HEK293T (cell line): ENCODE results near the gene PADI4.

Experiments
- CTCF ChIA-PET: fragments of 350-600 bp; formaldehyde crosslinking; extraction: SDS; loops from one replicate; lab custom pipeline; 2021; ENCODE audit warnings: antibody characterized with exemption, inconsistent platforms; lab: Yijun Ruan, JAX
- POLR2A ChIA-PET: fragments of 350-600 bp; formaldehyde crosslinking; extraction: SDS; loops from one replicate; lab custom pipeline; 2020; ENCODE audit warnings: antibody characterized with exemption, inconsistent platforms; lab: Yijun Ruan, JAX
- DNase-seq: peaks from one replicate; pipeline ENCODE4 v3.0.0; 2012; ENCODE audit warnings: mixed read lengths; ENCODE audit errors: extremely low spot score
- ARNT ChIP-seq: fragments of 450-650 bp; IDR thresholded peaks from 2 replicates; pipeline ENCODE4 v1.6.1; 2017; ENCODE audit warnings: mild to moderate bottlenecking
- BHLHE40 ChIP-seq: fragments of 450-650 bp; IDR thresholded peaks from 2 replicates; pipeline ENCODE4 v1.6.1; 2016; ENCODE audit warnings: mild to moderate bottlenecking, moderate library complexity, borderline replicate concordance
- CTBP1 ChIP-seq: fragments of 450-650 bp; IDR thresholded peaks from 2 replicates; pipeline ENCODE4 v1.6.1; 2016; ENCODE audit warnings: borderline replicate concordance
- ELF4 ChIP-seq: fragments of 450-650 bp; IDR thresholded peaks from 2 replicates; pipeline ENCODE4 v1.6.1; 2017; ENCODE audit warnings: antibody characterized with exemption
- FOXA1 ChIP-seq: fragments of 450-650 bp; IDR thresholded peaks from 2 replicates; pipeline ENCODE4 v1.6.1; 2016; ENCODE audit warnings: mild to moderate bottlenecking
- FOXK2 ChIP-seq: fragments of 450-650 bp; IDR thresholded peaks from 2 replicates; pipeline ENCODE4 v1.6.1; 2016; ENCODE audit warnings: mild to moderate bottlenecking
- FOXM1 ChIP-seq: fragments of 450-650 bp; IDR thresholded peaks from 2 replicates; pipeline ENCODE4 v1.6.1; 2017; ENCODE audit warnings: mild to moderate bottlenecking, borderline replicate concordance
- HDGF ChIP-seq: fragments of 450-650 bp; IDR thresholded peaks from 2 replicates; pipeline ENCODE4 v1.6.1; 2017; ENCODE audit warnings: antibody characterized with exemption, borderline replicate concordance
- L3MBTL2 ChIP-seq: fragments of 450-650 bp; conservative IDR thresholded peaks from 2 replicates; pipeline ENCODE4 v1.6.1; 2016; ENCODE audit warnings: mild to moderate bottlenecking
- LEF1 ChIP-seq: fragments of 450-650 bp; IDR thresholded peaks from 2 replicates; pipeline ENCODE4 v1.6.1; 2017; ENCODE audit warnings: mild to moderate bottlenecking, borderline replicate concordance
- NFRKB ChIP-seq: fragments of 450-650 bp; IDR thresholded peaks from 2 replicates; pipeline ENCODE4 v1.6.1; 2016; ENCODE audit warnings: mild to moderate bottlenecking, moderate library complexity
- SP1 ChIP-seq: fragments of 450-650 bp; IDR thresholded peaks from 2 replicates; pipeline ENCODE4 v1.6.1; 2017
- SUZ12 ChIP-seq: fragments of 450-650 bp; IDR thresholded peaks from 2 replicates; pipeline ENCODE4 v1.6.1; 2016; ENCODE audit warnings: mild to moderate bottlenecking
- TARDBP ChIP-seq: fragments of 450-650 bp; IDR thresholded peaks from 2 replicates; pipeline ENCODE4 v1.6.1; 2016
- ZNF384 ChIP-seq: fragments of 450-650 bp; IDR thresholded peaks from 2 replicates; pipeline ENCODE4 v1.6.1; 2016
- TF ChIP-seq, protein P1 (sequence below): fragments of 450-650 bp; IDR thresholded peaks from 2 replicates; pipeline ENCODE4 v1.6.1; 2016

The PADI4 gene

DNA sequence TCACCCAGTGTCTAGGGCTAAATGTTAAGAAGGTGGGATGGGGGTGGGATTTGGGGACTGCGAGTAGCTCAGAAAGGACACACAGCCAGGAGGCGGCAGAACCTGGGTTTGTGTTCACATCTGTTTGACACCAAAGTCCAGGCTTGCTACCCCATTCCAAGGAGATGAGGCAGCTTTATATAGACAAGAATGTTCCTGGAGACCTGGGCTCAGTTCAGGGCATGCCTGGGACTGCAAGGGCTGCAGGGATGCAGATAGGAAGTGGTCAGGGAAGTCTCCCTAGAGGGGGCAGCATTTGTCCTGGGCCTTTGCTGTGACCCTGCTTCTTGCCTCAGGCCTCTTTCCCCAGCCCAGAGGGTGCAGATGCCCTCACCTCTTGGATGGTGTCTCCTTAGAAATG lies 42.8 kb upstream of the PADI4 start:
- CTCF ChIA-PET = interaction anchor here (1.8 kb wide), 1 partner anchor 9 kb away, joined by 6 read pairs; no protein-coding TSS in a partner anchor
- DNase-seq = no peak
- POLR2A ChIA-PET = no interaction called here
- TF ChIP-seq SUZ12 (no peak), FOXM1 (no peak), NFRKB (no peak), HDGF (no peak), L3MBTL2 (no peak), CTBP1 (no peak), SP1 (no peak)

DNA sequence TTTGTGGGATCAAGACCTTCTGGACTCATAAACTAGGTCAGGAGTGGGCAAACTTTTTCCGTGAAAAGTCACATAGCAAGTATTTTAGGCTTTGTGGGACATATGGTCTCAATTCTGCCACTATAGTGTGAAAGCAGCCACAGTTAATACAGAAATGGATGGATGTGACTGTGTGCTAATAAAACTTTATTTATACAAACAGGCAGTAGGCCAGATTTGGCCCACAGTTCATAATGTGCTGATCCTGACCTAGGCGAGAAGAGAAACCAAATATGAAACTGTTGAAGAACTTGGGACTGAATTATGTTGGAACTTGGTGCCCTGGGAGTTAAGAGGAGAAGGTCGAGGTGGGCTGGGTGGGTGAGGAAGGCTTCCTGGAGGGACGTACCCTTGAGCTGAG lies 42.0 kb upstream of the PADI4 start:
- ChIA-PET POLR2A (no interaction called here), CTCF (interaction anchor here (1.8 kb wide), 1 partner anchor 8 kb away, joined by 6 read pairs; no protein-coding TSS in a partner anchor)
- TF ChIP-seq SUZ12 = no peak
- no peak for DNase-seq

DNA sequence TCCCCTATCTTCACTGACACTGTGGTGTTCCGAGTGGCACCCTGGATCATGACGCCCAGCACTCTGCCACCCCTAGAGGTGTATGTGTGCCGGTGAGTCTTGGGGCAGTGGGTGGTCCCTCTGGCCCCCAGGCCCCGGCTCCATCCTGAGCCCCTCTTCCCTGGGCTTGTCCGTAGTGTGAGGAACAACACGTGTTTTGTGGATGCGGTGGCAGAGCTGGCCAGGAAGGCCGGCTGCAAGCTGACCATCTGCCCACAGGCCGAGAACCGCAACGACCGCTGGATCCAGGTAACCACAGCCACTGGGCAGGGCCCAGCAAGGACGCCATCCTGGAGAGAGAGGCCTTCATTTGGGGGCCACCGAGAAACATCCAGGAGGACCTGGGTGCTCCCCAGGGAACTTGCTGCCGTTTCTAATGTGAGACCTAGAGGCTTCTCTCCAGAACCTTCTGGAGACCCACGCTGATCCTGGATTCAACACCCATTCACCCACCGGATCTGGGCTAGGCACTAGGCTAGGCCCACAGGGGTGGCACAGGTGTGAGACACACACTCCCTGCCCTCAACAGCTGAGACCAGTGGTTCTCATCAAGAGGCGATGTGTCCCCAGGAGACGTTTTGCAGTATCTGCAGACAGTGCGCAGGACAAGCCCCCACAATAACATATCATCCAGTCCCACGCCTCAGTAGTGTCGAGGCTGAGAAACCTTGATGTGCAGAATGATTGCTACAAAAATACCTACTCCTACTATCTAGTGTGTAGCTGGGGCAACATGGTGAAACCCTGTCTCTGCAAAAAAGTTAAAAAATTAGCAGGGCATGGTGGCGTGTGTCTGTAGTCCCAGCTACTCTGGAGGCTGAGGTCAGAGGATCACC lies 36.9 kb upstream of the PADI4 start:
- TF ChIP-seq SUZ12 = no peak
- TF ChIP-seq, protein P1, sequence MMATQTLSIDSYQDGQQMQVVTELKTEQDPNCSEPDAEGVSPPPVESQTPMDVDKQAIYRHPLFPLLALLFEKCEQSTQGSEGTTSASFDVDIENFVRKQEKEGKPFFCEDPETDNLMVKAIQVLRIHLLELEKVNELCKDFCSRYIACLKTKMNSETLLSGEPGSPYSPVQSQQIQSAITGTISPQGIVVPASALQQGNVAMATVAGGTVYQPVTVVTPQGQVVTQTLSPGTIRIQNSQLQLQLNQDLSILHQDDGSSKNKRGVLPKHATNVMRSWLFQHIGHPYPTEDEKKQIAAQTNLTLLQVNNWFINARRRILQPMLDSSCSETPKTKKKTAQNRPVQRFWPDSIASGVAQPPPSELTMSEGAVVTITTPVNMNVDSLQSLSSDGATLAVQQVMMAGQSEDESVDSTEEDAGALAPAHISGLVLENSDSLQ = no peak
- TF ChIP-seq L3MBTL2 = no peak
- no peak for TF ChIP-seq FOXM1
- no peak for TF ChIP-seq FOXA1
- no peak for TF ChIP-seq FOXK2
- no peak for TF ChIP-seq BHLHE40
- no peak for TF ChIP-seq CTBP1
- no peak for TF ChIP-seq TARDBP
- TF ChIP-seq LEF1 = no peak
- no peak for TF ChIP-seq NFRKB
- no peak for TF ChIP-seq ARNT
- no peak for TF ChIP-seq SP1
- TF ChIP-seq HDGF = no peak
- no peak for TF ChIP-seq ZNF384
- no peak for TF ChIP-seq ELF4
- ChIA-PET POLR2A (no interaction called here), CTCF (interaction anchor here (0.7 kb wide), 1 partner anchor 17 kb away, joined by 5 read pairs; no protein-coding TSS in a partner anchor)
- DNase-seq = no peak

DNA sequence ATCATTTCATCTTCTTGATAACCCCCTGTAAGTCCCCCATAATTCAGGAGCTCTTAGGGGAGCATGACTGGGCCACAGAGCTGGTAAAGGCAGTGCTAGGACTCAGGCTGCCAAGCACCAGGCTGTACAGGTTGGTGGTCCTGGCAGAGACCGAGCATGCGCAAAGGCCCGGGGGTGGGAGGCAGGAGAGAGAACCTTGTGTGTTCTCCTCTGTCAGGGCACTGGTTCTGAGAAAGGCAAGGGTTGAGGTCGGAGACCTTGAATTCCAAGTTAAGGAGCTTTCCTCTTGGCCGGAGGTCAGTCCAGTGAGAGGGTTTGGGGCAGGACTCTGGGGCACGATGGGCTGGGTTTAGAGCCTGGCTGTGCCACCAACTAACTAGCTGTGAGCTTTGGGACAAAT lies 35.9 kb upstream of the PADI4 start:
- DNase-seq = no peak
- CTCF ChIA-PET = interaction anchor here (0.5 kb wide), 1 partner anchor 83 kb away, joined by 3 read pairs; no protein-coding TSS in a partner anchor
- TF ChIP-seq L3MBTL2 (no peak), LEF1 (no peak), HDGF (no peak), ARNT (no peak), SP1 (no peak), ELF4 (no peak)
- POLR2A ChIA-PET = no interaction called here

DNA sequence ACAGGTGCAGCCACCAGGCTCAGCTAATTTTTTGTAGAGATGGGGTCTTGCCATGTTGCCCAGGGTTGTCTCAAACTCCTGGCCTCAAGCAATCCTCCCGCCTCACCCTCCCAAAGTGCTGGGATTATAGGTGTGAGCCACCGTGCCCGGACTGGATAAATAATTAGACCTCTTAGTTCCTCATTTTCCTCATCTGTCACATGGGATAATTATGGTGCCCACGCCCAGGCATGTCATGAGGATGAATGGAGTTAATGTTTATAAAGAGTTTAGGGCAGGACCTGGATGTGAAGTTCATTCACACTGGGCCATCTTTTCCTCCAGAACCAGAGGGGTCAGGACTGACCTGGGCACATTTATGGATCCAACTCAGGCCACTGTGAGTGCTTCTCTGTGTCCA lies 35.4 kb upstream of the PADI4 start:
- TF ChIP-seq FOXM1 = no peak
- TF ChIP-seq TARDBP = no peak
- no peak for TF ChIP-seq ZNF384
- TF ChIP-seq LEF1 = no peak
- TF ChIP-seq HDGF = no peak
- TF ChIP-seq ARNT = no peak
- no peak for TF ChIP-seq CTBP1
- TF ChIP-seq SUZ12 = no peak
- no peak for TF ChIP-seq SP1
- no peak for DNase-seq
- CTCF ChIA-PET = no interaction called here
- POLR2A ChIA-PET = no interaction called here

DNA sequence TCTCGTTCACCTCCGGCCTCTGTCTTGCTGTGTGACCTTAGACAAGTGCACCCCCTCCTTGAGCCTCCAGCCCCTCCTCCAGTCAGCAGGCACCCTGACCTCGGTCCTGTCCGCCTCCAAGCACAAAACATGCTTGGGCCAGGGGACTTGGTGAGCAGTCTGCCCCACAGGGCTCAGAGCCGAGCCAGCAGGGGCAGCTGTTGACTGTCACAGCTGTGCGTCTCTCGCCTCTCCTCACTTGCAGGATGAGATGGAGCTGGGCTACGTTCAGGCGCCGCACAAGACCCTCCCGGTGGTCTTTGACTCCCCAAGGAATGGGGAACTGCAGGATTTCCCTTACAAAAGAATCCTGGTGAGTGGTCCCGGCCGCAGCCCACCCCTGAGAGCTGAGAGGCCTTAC lies 34.9 kb upstream of the PADI4 start:
- ChIA-PET POLR2A (no interaction called here), CTCF (interaction anchor here (0.9 to 1.3 kb wide), 2 partner anchors 10 to 27 kb away, joined by 3 to 4 read pairs; no protein-coding TSS in a partner anchor)
- no peak for TF ChIP-seq SUZ12
- TF ChIP-seq ZNF384 = no peak
- no peak for TF ChIP-seq CTBP1
- no peak for TF ChIP-seq FOXK2
- no peak for TF ChIP-seq BHLHE40
- no peak for TF ChIP-seq TARDBP
- no peak for TF ChIP-seq SP1
- TF ChIP-seq ELF4 = no peak
- no peak for TF ChIP-seq FOXA1
- TF ChIP-seq ARNT = no peak
- no peak for TF ChIP-seq FOXM1
- no peak for TF ChIP-seq L3MBTL2
- TF ChIP-seq LEF1 = no peak
- DNase-seq = no peak
